Bronchial epithelial cell (primary cell): Measurements from ENCODE around the gene TRAPPC12. TPM values are rescaled to one million over a fixed set of nuclear protein-coding genes. Genes with fewer than 3 reads are reported as not detected.

Source experiments
- DNase-seq: peaks from one replicate; pipeline ENCODE4 v3.0.0-alpha.2; 2010; ENCODE audit warnings: low read depth
- FAIRE-seq: peaks from 2 replicates; lab custom pipeline; 2011; peaks lifted over from hg19 to GRCh38; lab: Jason Lieb, UNC
- H3K27me3 ChIP-seq: 2 replicates; pipeline ENCODE4 v1.5.1; 2011; ENCODE audit warnings: low read length; ENCODE audit not compliant: control insufficient read depth, insufficient read depth
- H3K36me3 ChIP-seq: 2 replicates; pipeline ENCODE4 v1.5.1; 2011; ENCODE audit warnings: low read length; ENCODE audit not compliant: control insufficient read depth, insufficient read depth
- H3K4me3 ChIP-seq: 2 replicates; pipeline ENCODE4 v1.5.1; 2011; ENCODE audit warnings: mild to moderate bottlenecking, low read depth, low read length, control low read depth
- total RNA-seq: library from RNA; depleted of rRNA; stranded (reverse); fragments of >200 nt; gene quantifications from 2 replicates; pipeline ENCODE4 v1.2.1, GENCODE V29; 2014
- TF ChIP-seq, protein P1 (sequence below): IDR thresholded peaks from 2 replicates; pipeline ENCODE4 v1.5.1; 2011; ENCODE audit warnings: mild to moderate bottlenecking, moderate library complexity, low read length, control low read depth, inconsistent platforms; ENCODE audit not compliant: insufficient read depth, severe bottlenecking

The TRAPPC12 gene
- total RNA-seq, 1 donor from 2014 or later = 52.9 TPM

- Histone ChIP-seq H3K36me3 (peaks cover 10% of the 10 kb centered on the region), H3K4me3 (no peak overlapping the region), H3K27me3 (no peaks in the 10 kb centered on the region)
- no peak for FAIRE-seq
- no peak for DNase-seq
- TF ChIP-seq, protein P1, sequence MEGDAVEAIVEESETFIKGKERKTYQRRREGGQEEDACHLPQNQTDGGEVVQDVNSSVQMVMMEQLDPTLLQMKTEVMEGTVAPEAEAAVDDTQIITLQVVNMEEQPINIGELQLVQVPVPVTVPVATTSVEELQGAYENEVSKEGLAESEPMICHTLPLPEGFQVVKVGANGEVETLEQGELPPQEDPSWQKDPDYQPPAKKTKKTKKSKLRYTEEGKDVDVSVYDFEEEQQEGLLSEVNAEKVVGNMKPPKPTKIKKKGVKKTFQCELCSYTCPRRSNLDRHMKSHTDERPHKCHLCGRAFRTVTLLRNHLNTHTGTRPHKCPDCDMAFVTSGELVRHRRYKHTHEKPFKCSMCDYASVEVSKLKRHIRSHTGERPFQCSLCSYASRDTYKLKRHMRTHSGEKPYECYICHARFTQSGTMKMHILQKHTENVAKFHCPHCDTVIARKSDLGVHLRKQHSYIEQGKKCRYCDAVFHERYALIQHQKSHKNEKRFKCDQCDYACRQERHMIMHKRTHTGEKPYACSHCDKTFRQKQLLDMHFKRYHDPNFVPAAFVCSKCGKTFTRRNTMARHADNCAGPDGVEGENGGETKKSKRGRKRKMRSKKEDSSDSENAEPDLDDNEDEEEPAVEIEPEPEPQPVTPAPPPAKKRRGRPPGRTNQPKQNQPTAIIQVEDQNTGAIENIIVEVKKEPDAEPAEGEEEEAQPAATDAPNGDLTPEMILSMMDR = no peak
Measured at GRCh38 chr2:3405876-3406275, 26.4 kb downstream of the TRAPPC12 start.

DNA sequence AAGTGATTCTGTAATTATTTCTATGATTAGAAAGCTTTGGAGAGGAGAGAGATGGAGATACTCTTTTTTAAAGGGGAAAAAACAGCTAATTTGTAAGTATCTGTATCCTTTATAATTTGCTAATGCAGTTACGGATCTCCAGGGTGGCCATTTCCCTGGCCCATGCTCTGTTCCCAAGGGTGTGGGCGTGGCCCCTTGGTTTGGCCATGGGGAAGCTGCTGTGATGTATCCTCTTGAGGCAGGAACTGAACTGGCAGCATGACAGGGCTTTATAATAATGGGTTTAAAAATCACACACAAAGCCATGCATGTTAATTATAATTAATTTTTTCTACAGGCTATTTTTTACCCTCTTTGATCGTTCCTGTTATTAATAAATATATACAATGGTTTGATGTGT is 27.0 kb downstream of the TRAPPC12 start:
- H3K36me3 ChIP-seq = peaks cover 8% of the 10 kb centered on the region
- H3K27me3 ChIP-seq = no peaks in the 10 kb centered on the region
- DNase-seq = no peak
- TF ChIP-seq, protein P1 = no peak
- no peak overlapping the region for H3K4me3 ChIP-seq
- no peak for FAIRE-seq

DNA sequence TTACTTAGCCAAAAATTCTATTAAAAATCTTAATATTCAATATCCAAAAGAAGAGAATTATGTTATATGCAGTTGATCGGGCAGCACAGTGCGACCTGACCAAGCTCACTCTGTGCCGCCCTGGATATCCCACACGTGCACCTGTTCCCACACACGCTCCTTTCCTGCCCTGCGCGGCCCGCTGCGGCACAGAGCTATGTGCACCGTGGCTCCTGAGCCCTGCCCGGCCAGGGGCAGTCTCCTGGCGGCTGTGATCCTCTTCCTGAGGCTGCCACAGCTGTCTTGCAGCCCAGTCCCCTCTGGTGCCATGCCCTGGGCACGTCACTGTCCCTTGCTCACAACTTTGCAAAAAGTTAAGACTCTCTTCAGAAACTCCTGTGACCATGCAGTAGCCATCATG is 29.3 kb downstream of the TRAPPC12 start:
- no peak for DNase-seq
- TF ChIP-seq, protein P1 = no peak

GRCh38 chr2:3409627-3410170 is 30.2 kb downstream of the TRAPPC12 start:
- H3K4me3 ChIP-seq = no peak overlapping the region
- H3K27me3 ChIP-seq = no peaks in the 10 kb centered on the region
- TF ChIP-seq, protein P1 = no peak
- DNase-seq (no peak), FAIRE-seq (no peak)
- peaks cover 7% of the 10 kb centered on the region for H3K36me3 ChIP-seq

More for the DNA sequence above, 29.3 kb downstream of the TRAPPC12 start:
- FAIRE-seq = no peak
- Histone ChIP-seq H3K36me3 (peaks cover 5% of the 10 kb centered on the region), H3K4me3 (no peak overlapping the region), H3K27me3 (no peaks in the 10 kb centered on the region)

- no peak for FAIRE-seq
- DNase-seq = no peak
- TF ChIP-seq, protein P1 = no peak
- H3K27me3 ChIP-seq = no peaks in the 10 kb centered on the region
- no peak overlapping the region for H3K4me3 ChIP-seq
- peaks cover 7% of the 10 kb centered on the region for H3K36me3 ChIP-seq
Measured at GRCh38 chr2:3411103-3411502, 31.6 kb downstream of the TRAPPC12 start.

- no peak for FAIRE-seq
Measured at GRCh38 chr2:3413697-3414096, 34.2 kb downstream of the TRAPPC12 start.

More at GRCh38 chr2:3413697-3414096, 34.2 kb downstream of the TRAPPC12 start:
- TF ChIP-seq, protein P1 = no peak
- Histone ChIP-seq H3K4me3 (no peak overlapping the region), H3K36me3 (peaks cover 7% of the 10 kb centered on the region), H3K27me3 (no peaks in the 10 kb centered on the region)
- DNase-seq = no peak
